DOHH2 (cell line): Measurements from ENCODE around the gene FAAH.
A peak's percentile ranks its signal among the peaks of the same experiment; 100 is the strongest.

Source experiments
- H3F3A ChIP-seq: fragments of 200-600 bp; sonication (generic), shearing (Covaris generic); 2 replicates; pipeline ENCODE4 v1.6.0; 2016; ENCODE audit warnings: antibody characterized with exemption, mild to moderate bottlenecking; ENCODE audit not compliant: control insufficient read depth, insufficient read depth
- H3K27ac ChIP-seq: fragments of 200-600 bp; sonication (generic); 2 replicates; pipeline ENCODE4 v1.5.1; 2014; ENCODE audit warnings: low read depth, mild to moderate bottlenecking, low read length, moderate library complexity
- H3K27me3 ChIP-seq: fragments of 200-600 bp; sonication (generic); 2 replicates; pipeline ENCODE4 v1.6.1; 2014; ENCODE audit warnings: mild to moderate bottlenecking, low read length, mixed read lengths; ENCODE audit not compliant: control insufficient read depth
- H3K36me3 ChIP-seq: fragments of 200-600 bp; sonication (generic); 2 replicates; pipeline ENCODE4 v1.6.1; 2014; ENCODE audit warnings: mild to moderate bottlenecking, low read length, moderate library complexity, mixed read lengths; ENCODE audit not compliant: control insufficient read depth
- H3K4me1 ChIP-seq: fragments of 200-600 bp; sonication (generic); 2 replicates; pipeline ENCODE4 v1.6.1; 2014; ENCODE audit warnings: mild to moderate bottlenecking, low read length, mixed read lengths; ENCODE audit not compliant: control insufficient read depth
- H3K4me2 ChIP-seq: fragments of 200-600 bp; sonication (generic); 2 replicates; pipeline ENCODE4 v1.6.0; 2014; ENCODE audit warnings: mild to moderate bottlenecking, low read length, moderate library complexity
- H3K4me3 ChIP-seq: fragments of 200-600 bp; sonication (generic); 2 replicates; pipeline ENCODE4 v1.5.1; 2014; ENCODE audit warnings: mild to moderate bottlenecking, low read length, mixed read lengths
- H3K79me2 ChIP-seq: fragments of 200-600 bp; sonication (generic); 2 replicates; pipeline ENCODE4 v1.6.1; 2014; ENCODE audit warnings: mild to moderate bottlenecking, low read length, mixed read lengths; ENCODE audit not compliant: control insufficient read depth
- H3K9me2 ChIP-seq: fragments of 200-600 bp; sonication (generic); replicated peaks from 2 replicates; pipeline ENCODE4 v1.6.1; 2014; ENCODE audit warnings: mild to moderate bottlenecking, low read length, mixed read lengths; ENCODE audit not compliant: control insufficient read depth
- H3K9me3 ChIP-seq: fragments of 200-600 bp; sonication (generic); 2 replicates; pipeline ENCODE4 v1.6.1; 2014; ENCODE audit warnings: antibody characterized with exemption, low read length, mixed read lengths; ENCODE audit not compliant: control insufficient read depth, insufficient read depth
- H4K20me1 ChIP-seq: fragments of 200-600 bp; sonication (generic); 2 replicates; pipeline ENCODE4 v1.6.0; 2014; ENCODE audit warnings: low read depth, mild to moderate bottlenecking, antibody characterized with exemption, low read length, moderate library complexity; ENCODE audit not compliant: control insufficient read depth, insufficient read depth
- EZH2phosphoT487 ChIP-seq: fragments of 200-600 bp; sonication (generic); IDR thresholded peaks from 2 replicates; pipeline ENCODE4 v1.6.1; 2017; ENCODE audit warnings: borderline replicate concordance, mild to moderate bottlenecking, antibody characterized with exemption, low read length, moderate library complexity, mixed read lengths
- TF ChIP-seq, protein P1 (sequence below): fragments of 200-600 bp; sonication (generic); IDR thresholded peaks from one replicate; pipeline ENCODE4 v1.5.1; 2014; ENCODE audit warnings: antibody characterized with exemption, mild to moderate bottlenecking, low read depth, low read length; ENCODE audit not compliant: poor library complexity, severe bottlenecking

FAAH gene

GRCh38 chr1:46410156-46411009 is 16.3 kb downstream of the FAAH start:
- Histone ChIP-seq H3K36me3 (no peaks in the 10 kb centered on the region), H3K9me2 (no peaks in the 10 kb centered on the region), H3K4me1 (no peaks in the 10 kb centered on the region), H4K20me1 (no peaks in the 10 kb centered on the region), H3K27me3 (no peaks in the 10 kb centered on the region; the same call in 1 of the 2 replicates), H3K27ac (no peak overlapping the region), H3F3A (no peaks in the 10 kb centered on the region), H3K4me3 (no peak overlapping the region), H3K4me2 (no peak overlapping the region), H3K9me3 (no peaks in the 10 kb centered on the region), H3K79me2 (no peaks in the 10 kb centered on the region)
- no peak for TF ChIP-seq EZH2phosphoT487
- TF ChIP-seq, protein P1, sequence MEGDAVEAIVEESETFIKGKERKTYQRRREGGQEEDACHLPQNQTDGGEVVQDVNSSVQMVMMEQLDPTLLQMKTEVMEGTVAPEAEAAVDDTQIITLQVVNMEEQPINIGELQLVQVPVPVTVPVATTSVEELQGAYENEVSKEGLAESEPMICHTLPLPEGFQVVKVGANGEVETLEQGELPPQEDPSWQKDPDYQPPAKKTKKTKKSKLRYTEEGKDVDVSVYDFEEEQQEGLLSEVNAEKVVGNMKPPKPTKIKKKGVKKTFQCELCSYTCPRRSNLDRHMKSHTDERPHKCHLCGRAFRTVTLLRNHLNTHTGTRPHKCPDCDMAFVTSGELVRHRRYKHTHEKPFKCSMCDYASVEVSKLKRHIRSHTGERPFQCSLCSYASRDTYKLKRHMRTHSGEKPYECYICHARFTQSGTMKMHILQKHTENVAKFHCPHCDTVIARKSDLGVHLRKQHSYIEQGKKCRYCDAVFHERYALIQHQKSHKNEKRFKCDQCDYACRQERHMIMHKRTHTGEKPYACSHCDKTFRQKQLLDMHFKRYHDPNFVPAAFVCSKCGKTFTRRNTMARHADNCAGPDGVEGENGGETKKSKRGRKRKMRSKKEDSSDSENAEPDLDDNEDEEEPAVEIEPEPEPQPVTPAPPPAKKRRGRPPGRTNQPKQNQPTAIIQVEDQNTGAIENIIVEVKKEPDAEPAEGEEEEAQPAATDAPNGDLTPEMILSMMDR = no peak

- Histone ChIP-seq H3K79me2 (no peaks in the 10 kb centered on the region), H3K4me2 (no peak overlapping the region), H3K27me3 (no peaks in the 10 kb centered on the region; the same call in 1 of the 2 replicates), H3K9me3 (no peaks in the 10 kb centered on the region), H3K36me3 (no peaks in the 10 kb centered on the region), H3K9me2 (no peaks in the 10 kb centered on the region), H3K4me1 (no peaks in the 10 kb centered on the region), H3F3A (no peaks in the 10 kb centered on the region), H3K27ac (no peak overlapping the region), H3K4me3 (no peak overlapping the region), H4K20me1 (no peaks in the 10 kb centered on the region)
- TF ChIP-seq, protein P1 = no peak
- no peak for TF ChIP-seq EZH2phosphoT487
These were observed 16.9 kb downstream of the FAAH start for GRCh38 chr1:46411010-46411405.

GRCh38 chr1:46411601-46412341 is 17.7 kb downstream of the FAAH start:
- H3K79me2 ChIP-seq = no peaks in the 10 kb centered on the region
- H4K20me1 ChIP-seq = no peaks in the 10 kb centered on the region
- H3F3A ChIP-seq = no peaks in the 10 kb centered on the region
- no peaks in the 10 kb centered on the region for H3K36me3 ChIP-seq
- no peak for TF ChIP-seq EZH2phosphoT487
- TF ChIP-seq, protein P1 = peak; percentile 82
- H3K4me2 ChIP-seq = no peak overlapping the region
- H3K4me3 ChIP-seq = no peak overlapping the region
- H3K4me1 ChIP-seq = no peaks in the 10 kb centered on the region
- H3K27me3 ChIP-seq = no peaks in the 10 kb centered on the region; the same call in 1 of the 2 replicates
- no peaks in the 10 kb centered on the region for H3K9me3 ChIP-seq
- H3K27ac ChIP-seq = no peak overlapping the region
- no peaks in the 10 kb centered on the region for H3K9me2 ChIP-seq
